ENCODE results near the gene UPK3B.
"Not testable (repeated sequence)": the region's sequence is repeated elsewhere in the genome, so short reads cannot be mapped to it uniquely, and the experiment has no call there.

DNA sequence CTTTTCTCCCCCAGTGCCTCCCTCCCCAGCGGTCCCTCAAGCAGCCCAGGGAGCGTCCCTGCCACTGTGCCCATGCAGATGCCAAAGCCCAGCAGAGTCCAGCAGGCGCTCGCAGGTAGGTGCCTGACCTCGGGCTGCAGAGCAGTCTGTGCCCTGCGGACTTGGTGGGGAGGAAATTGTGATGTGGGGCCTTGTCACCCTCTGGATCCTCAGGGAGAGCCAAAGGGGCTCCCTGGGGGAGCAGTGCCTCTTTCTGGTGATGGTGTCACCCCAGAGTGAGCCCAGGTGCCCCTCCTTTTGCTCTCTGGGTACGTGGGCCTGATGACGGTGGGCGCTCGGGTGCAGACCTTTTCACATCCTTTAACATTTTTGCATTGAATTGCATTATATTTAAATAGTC lies 18.2 kb upstream of the UPK3B start:
- not testable (repeated sequence) for TF ChIP-seq POLR2A (IDR thresholded peaks at IDR 0.05)
- TF ChIP-seq, protein P1, sequence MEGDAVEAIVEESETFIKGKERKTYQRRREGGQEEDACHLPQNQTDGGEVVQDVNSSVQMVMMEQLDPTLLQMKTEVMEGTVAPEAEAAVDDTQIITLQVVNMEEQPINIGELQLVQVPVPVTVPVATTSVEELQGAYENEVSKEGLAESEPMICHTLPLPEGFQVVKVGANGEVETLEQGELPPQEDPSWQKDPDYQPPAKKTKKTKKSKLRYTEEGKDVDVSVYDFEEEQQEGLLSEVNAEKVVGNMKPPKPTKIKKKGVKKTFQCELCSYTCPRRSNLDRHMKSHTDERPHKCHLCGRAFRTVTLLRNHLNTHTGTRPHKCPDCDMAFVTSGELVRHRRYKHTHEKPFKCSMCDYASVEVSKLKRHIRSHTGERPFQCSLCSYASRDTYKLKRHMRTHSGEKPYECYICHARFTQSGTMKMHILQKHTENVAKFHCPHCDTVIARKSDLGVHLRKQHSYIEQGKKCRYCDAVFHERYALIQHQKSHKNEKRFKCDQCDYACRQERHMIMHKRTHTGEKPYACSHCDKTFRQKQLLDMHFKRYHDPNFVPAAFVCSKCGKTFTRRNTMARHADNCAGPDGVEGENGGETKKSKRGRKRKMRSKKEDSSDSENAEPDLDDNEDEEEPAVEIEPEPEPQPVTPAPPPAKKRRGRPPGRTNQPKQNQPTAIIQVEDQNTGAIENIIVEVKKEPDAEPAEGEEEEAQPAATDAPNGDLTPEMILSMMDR (IDR thresholded peaks at IDR 0.05): not testable (repeated sequence)
